SK-N-SH (cell line): Measurements from ENCODE around the gene BTBD2. TPM values are rescaled to one million over a fixed set of nuclear protein-coding genes. Genes with fewer than 3 reads are reported as not detected.

Experiments used
- CTCF ChIA-PET: fragments of 300-600, 350-600 bp; formaldehyde crosslinking; extraction: SDS; loops from one replicate; lab custom pipeline; 2021; lab: Yijun Ruan, JAX
- POLR2A ChIA-PET: fragments of 350-600 bp; sonication (Branson Sonifier 250); formaldehyde crosslinking; extraction: SDS; loops from one replicate; lab custom pipeline; 2020; ENCODE audit warnings: antibody characterized with exemption, inconsistent platforms; lab: Yijun Ruan, JAX
- DNase-seq: peaks from one replicate; pipeline ENCODE4 v3.0.0; 2012
- H2AFZ ChIP-seq: fragments of 200-600 bp; sonication (generic); 2 replicates; pipeline ENCODE4 v1.8.1; 2016; ENCODE audit warnings: antibody characterized with exemption, mild to moderate bottlenecking, low read depth
- H3F3A ChIP-seq: fragments of 200-600 bp; sonication (generic); replicated peaks from 2 replicates; pipeline ENCODE3; 2016; ENCODE audit warnings: antibody characterized with exemption, mild to moderate bottlenecking; ENCODE audit not compliant: insufficient read depth
- H3K27ac ChIP-seq, 2 experiments: fragments of 200-500 bp in 1 of 2; fragments of 200-600 bp in 1 of 2; sonication (Bioruptor generic) in 1 of 2; sonication (generic), shearing (Covaris generic) in 1 of 2; 2 replicates each; pipeline versions ENCODE4 v1.5.1 to v1.6.1; 2014 to 2016; ENCODE audit warnings: low read depth in 2 of 2, inconsistent platforms in 1 of 2, low read length in 1 of 2, mild to moderate bottlenecking in 1 of 2, mixed read lengths in 1 of 2
- H3K27me3 ChIP-seq: fragments of 200-600 bp; sonication (generic), shearing (Covaris generic); 2 replicates; pipeline ENCODE4 v1.6.1; 2016; ENCODE audit warnings: mixed run types; ENCODE audit not compliant: insufficient read depth
- H3K36me3 ChIP-seq, 2 experiments: fragments of 200-500 bp in 1 of 2; fragments of 200-600 bp in 1 of 2; sonication (Bioruptor generic) in 1 of 2; sonication (generic) in 1 of 2; replicated peaks in 1 of 2; 2 replicates each; pipeline versions ENCODE3 to v1.5.1; 2014 to 2016; ENCODE audit warnings: low read length in 1 of 2, mild to moderate bottlenecking in 1 of 2; ENCODE audit not compliant: insufficient read depth in 2 of 2, control insufficient read depth in 1 of 2
- H3K4me1 ChIP-seq, 2 experiments: fragments of 200-500 bp in 1 of 2; fragments of 200-600 bp in 1 of 2; sonication (Bioruptor generic) in 1 of 2; sonication (generic), shearing (Covaris generic) in 1 of 2; 2 replicates each; pipeline versions ENCODE4 v1.5.1 to v1.6.1; 2014 to 2016; ENCODE audit warnings: low read depth in 1 of 2, low read length in 1 of 2, mixed run types in 1 of 2; ENCODE audit not compliant: insufficient read depth in 2 of 2, control insufficient read depth in 1 of 2
- H3K4me2 ChIP-seq: fragments of 200-600 bp; sonication (generic), shearing (Covaris generic); 2 replicates; pipeline ENCODE4 v1.6.1; 2017; ENCODE audit warnings: mixed run types
- H3K4me3 ChIP-seq, 2 experiments: fragments of 200-500 bp in 1 of 2; fragments of 200-600 bp in 1 of 2; sonication (Bioruptor generic) in 1 of 2; sonication (generic), shearing (Covaris generic) in 1 of 2; 2 replicates each; pipeline versions ENCODE4 v1.5.1 to v1.8.1; 2014 to 2016; ENCODE audit warnings: low read depth in 2 of 2, inconsistent platforms in 1 of 2, low read length in 1 of 2, mild to moderate bottlenecking in 1 of 2, mixed read lengths in 1 of 2, moderate library complexity in 1 of 2
- H3K79me2 ChIP-seq: fragments of 200-600 bp; sonication (generic); 2 replicates; pipeline ENCODE4 v1.8.1; 2017; ENCODE audit warnings: mild to moderate bottlenecking; ENCODE audit not compliant: insufficient read depth
- H3K9ac ChIP-seq: fragments of 200-600 bp; sonication (generic); 2 replicates; pipeline ENCODE4 v1.6.1; 2017; ENCODE audit warnings: mixed run types
- H3K9me2 ChIP-seq: fragments of 200-600 bp; sonication (generic); 2 replicates; pipeline ENCODE4 v1.6.1; 2017; ENCODE audit warnings: mixed run types
- H3K9me3 ChIP-seq: fragments of 200-600 bp; sonication (generic); 2 replicates; pipeline ENCODE4 v1.6.1; 2017; ENCODE audit warnings: mixed run types, mild to moderate bottlenecking, moderate library complexity
- H4K20me1 ChIP-seq: fragments of 200-600 bp; sonication (generic); 2 replicates; pipeline ENCODE4 v1.6.1; 2017; ENCODE audit warnings: mild to moderate bottlenecking, mixed run types; ENCODE audit not compliant: insufficient read depth
- CHD2 ChIP-seq: fragments of 150-350 bp; IDR thresholded peaks from 2 replicates; pipeline ENCODE4 v1.6.1; 2018; ENCODE audit warnings: low read length; ENCODE audit not compliant: partially characterized antibody
- CTCF ChIP-seq: fragments of 200-600 bp; sonication (generic); IDR thresholded peaks from 2 replicates; pipeline ENCODE4 v1.6.1; 2017; ENCODE audit warnings: antibody characterized with exemption, mild to moderate bottlenecking, moderate library complexity
- EP300 ChIP-seq, 2 experiments: IDR thresholded peaks; 2 replicates each; pipeline versions ENCODE4 v1.4.0 to v1.6.1; 2012; ENCODE audit warnings: borderline replicate concordance in 1 of 2, low read depth in 1 of 2, low read length in 1 of 2
- EZH2phosphoT487 ChIP-seq: fragments of 200-600 bp; sonication (generic); IDR thresholded peaks from 2 replicates; pipeline ENCODE4 v1.6.1; 2017; ENCODE audit warnings: low read depth, mixed run types, mild to moderate bottlenecking, antibody characterized with exemption, moderate library complexity, borderline replicate concordance
- FOXJ3 ChIP-seq: sonication (generic); formaldehyde crosslinking; IDR thresholded peaks from 2 replicates; pipeline ENCODE4 v1.5.1; 2020; ENCODE audit warnings: mild to moderate bottlenecking, missing genetic modification reagents
- NFIC ChIP-seq: IDR thresholded peaks from 2 replicates; pipeline ENCODE4 v1.4.0; 2012; ENCODE audit warnings: borderline replicate concordance
- PBX3 ChIP-seq: IDR thresholded peaks from 2 replicates; pipeline ENCODE4; 2012
- POLR2AphosphoS5 ChIP-seq: IDR thresholded peaks from 2 replicates; pipeline ENCODE4 v1.6.1; 2012; ENCODE audit warnings: low read depth, low read length
- RCOR1 ChIP-seq: fragments of 150-350 bp; IDR thresholded peaks from 2 replicates; pipeline ENCODE4 v1.6.1; 2017; ENCODE audit warnings: antibody characterized with exemption, low read length
- RFX5 ChIP-seq: IDR thresholded peaks from 2 replicates; pipeline ENCODE4 v1.6.1; 2012; ENCODE audit warnings: mild to moderate bottlenecking, improper control_type of control experiment, low read length
- RXRA ChIP-seq: IDR thresholded peaks from 2 replicates; pipeline ENCODE4 v1.4.0; 2012; ENCODE audit warnings: low read depth, mild to moderate bottlenecking, borderline replicate concordance
- TAF1 ChIP-seq: IDR thresholded peaks from 2 replicates; pipeline ENCODE4 v1.6.1; 2012; ENCODE audit warnings: low read depth, mild to moderate bottlenecking, low read length, moderate library complexity, borderline replicate concordance
- TEAD4 ChIP-seq: IDR thresholded peaks from 2 replicates; pipeline ENCODE4 v1.4.0; 2012; ENCODE audit warnings: mild to moderate bottlenecking, borderline replicate concordance; ENCODE audit not compliant: insufficient read depth
- USF1 ChIP-seq: IDR thresholded peaks from 2 replicates; pipeline ENCODE4 v1.4.0; 2012; ENCODE audit warnings: low read depth, borderline replicate concordance
- YY1 ChIP-seq: IDR thresholded peaks from 2 replicates; pipeline ENCODE4 v1.4.0; 2012; ENCODE audit warnings: low read depth, mild to moderate bottlenecking
- ZBTB33 ChIP-seq: IDR thresholded peaks from 2 replicates; pipeline ENCODE4 v1.4.0; 2012; ENCODE audit warnings: low read depth, borderline replicate concordance
- WGBS: methylation state at CpG from one replicate; pipeline ENCODE4 v1.1.6; 2017; ENCODE audit warnings: low lambda C conversion rate; 5-methylcytosine and 5-hydroxymethylcytosine counted together
- polyA plus RNA-seq, 3 experiments: library from polyadenylated mRNA; depleted of rRNA; stranded (reverse); fragments of >200 nt; gene quantifications; 2 replicates each; pipeline ENCODE4 v1.2.3, GENCODE V29; 2012
- TF ChIP-seq, protein P1 (sequence below): fragments of 150-350 bp; IDR thresholded peaks from 2 replicates; pipeline ENCODE4 v1.6.1; 2017; ENCODE audit warnings: antibody characterized with exemption, low read length, low read depth, borderline replicate concordance
- TF ChIP-seq, protein P2 (sequence below): fragments of 150-350 bp; IDR thresholded peaks from 2 replicates; pipeline ENCODE4 v1.6.1; 2016; ENCODE audit warnings: mild to moderate bottlenecking, low read depth, low read length
- TF ChIP-seq, protein P3 (sequence below): IDR thresholded peaks from 2 replicates; pipeline ENCODE4 v1.4.0; 2012; ENCODE audit warnings: low read depth

The BTBD2 gene
- polyA plus RNA-seq, 1 of the 3 experiments (the other 2 are of a cell fraction): 66.8 TPM

DNA sequence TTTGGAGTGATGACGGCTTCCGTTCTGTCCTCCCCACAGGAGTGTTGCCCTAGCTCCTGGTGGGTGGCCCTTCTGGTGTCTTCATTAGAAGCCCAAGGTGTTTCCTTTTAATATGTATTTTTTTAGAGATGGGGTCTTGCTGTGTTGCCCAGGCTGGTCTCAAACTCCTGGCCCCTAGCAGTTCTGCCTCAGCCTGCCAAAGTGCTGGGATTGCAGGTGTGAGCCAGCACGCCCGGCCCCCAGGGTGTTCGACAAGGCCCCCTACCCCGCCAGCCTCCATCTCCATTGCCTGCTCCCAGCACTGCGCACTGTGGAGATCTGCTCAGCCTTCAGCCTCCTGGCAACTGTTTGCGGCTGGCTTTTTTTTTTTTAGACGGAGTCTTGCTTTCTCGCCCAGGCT lies 31.2 kb downstream of the BTBD2 start (continued):
- TF ChIP-seq, protein P1, sequence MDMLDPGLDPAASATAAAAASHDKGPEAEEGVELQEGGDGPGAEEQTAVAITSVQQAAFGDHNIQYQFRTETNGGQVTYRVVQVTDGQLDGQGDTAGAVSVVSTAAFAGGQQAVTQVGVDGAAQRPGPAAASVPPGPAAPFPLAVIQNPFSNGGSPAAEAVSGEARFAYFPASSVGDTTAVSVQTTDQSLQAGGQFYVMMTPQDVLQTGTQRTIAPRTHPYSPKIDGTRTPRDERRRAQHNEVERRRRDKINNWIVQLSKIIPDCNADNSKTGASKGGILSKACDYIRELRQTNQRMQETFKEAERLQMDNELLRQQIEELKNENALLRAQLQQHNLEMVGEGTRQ: no peak
- TF ChIP-seq POLR2AphosphoS5 (no peak), EP300 (IDR thresholded peaks at IDR 0.05; ENCODE audit: borderline replicate concordance in 1 of 2, low read depth in 1 of 2, low read length in 1 of 2) (no peak), RCOR1 (no peak), USF1 (no peak), RXRA (no peak), TEAD4 (no peak), PBX3 (no peak), CHD2 (no peak)
- TF ChIP-seq, all 33 proteins: peak for 0

GRCh38 chr19:1981253-1981652 lies 34.3 kb downstream of the BTBD2 start:
- no peaks in the 10 kb centered on the region for H3K9me3 ChIP-seq
- H3F3A ChIP-seq: peaks cover 12% of the 10 kb centered on the region
- ChIA-PET CTCF (interaction anchor here (1.0 to 2.5 kb wide), 2 partner anchors 36 to 112 kb away, joined by 3 to 9 read pairs; no protein-coding TSS in a partner anchor), POLR2A (no interaction called here)
- no peak overlapping the region for H3K27ac ChIP-seq
- 96% methylated on average over 12 of the region's 20 CpGs for WGBS
- H2AFZ ChIP-seq: no peak overlapping the region
- no peak overlapping the region for H3K4me3 ChIP-seq
- H3K4me1 ChIP-seq: no peaks in the 10 kb centered on the region
- peaks cover 7% of the 10 kb centered on the region; the same call in 1 of the 2 replicates for H4K20me1 ChIP-seq
- H3K4me2 ChIP-seq: no peak overlapping the region
- H3K36me3 ChIP-seq: peaks cover 5 to 39% of the 10 kb centered on the region in 2 experiments
- peaks cover 14% of the 10 kb centered on the region; the same call in 1 of the 2 replicates for H3K79me2 ChIP-seq
- no peak for DNase-seq
- H3K9ac ChIP-seq: no peak overlapping the region
- H3K27me3 ChIP-seq: no peaks in the 10 kb centered on the region
- no peaks in the 10 kb centered on the region for H3K9me2 ChIP-seq
- TF ChIP-seq YY1 (no peak), NFIC (no peak), ZBTB33 (no peak), TAF1 (no peak), USF1 (no peak), PBX3 (no peak), CHD2 (no peak), RFX5 (no peak), POLR2AphosphoS5 (no peak), EZH2phosphoT487 (no peak), FOXJ3 (CRISPR knock-in tag) (no peak), CTCF (no peak), TEAD4 (no peak)
- TF ChIP-seq, protein P2, sequence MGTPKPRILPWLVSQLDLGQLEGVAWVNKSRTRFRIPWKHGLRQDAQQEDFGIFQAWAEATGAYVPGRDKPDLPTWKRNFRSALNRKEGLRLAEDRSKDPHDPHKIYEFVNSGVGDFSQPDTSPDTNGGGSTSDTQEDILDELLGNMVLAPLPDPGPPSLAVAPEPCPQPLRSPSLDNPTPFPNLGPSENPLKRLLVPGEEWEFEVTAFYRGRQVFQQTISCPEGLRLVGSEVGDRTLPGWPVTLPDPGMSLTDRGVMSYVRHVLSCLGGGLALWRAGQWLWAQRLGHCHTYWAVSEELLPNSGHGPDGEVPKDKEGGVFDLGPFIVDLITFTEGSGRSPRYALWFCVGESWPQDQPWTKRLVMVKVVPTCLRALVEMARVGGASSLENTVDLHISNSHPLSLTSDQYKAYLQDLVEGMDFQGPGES: no peak
- TF ChIP-seq, protein P3, sequence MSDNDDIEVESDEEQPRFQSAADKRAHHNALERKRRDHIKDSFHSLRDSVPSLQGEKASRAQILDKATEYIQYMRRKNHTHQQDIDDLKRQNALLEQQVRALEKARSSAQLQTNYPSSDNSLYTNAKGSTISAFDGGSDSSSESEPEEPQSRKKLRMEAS: no peak
